RKO (cell line): ENCODE measurements around the gene PNMA5.

Experiments
- DNase-seq: peaks from one replicate; pipeline ENCODE4 v3.0.0-alpha.2; 2016; ENCODE audit warnings: low spot score

PNMA5 gene

DNA sequence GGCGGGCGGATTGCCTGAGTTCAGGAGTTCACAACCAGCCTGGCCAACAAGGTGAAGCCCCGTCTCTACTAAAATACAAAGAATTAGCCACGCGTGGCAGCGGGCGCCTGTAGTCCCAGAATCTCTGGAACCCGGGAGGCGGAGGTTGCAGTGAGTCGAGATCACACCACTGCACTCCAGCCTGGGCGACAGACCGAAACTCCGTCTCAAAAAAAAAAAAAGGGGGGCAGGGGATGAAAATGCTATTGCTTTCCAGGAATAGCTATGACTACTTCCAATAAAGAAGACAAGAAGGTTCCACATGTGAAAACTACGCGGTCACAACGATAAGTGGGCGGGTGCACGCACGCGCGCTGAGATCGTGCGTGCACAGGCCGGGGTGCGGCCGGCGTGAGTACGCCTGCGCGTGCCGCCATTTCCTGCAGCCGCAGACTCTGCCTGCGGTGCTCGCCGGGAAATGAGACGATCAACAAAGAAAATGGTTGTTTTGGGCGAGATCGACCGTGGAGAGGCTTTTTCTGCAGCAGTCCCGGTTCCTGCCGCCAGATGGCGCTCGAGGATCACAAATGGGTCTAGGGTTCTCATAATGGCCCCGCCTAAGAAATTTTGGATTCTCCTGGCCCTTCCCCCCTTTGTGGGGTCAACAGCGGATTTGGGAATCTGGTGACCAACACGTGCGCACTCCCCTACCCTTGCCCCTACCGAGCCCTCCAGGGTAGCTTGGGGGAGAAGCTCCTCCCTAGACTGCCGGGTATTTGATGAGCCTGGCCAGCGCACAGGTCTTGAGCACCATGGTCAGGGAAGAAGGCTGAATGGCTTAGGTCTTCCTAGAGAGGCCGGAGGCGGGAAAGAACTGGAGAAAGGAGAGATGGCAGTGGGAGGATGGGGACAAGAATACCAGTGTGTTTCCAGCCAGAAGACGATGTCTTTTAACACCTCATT, 35.1 kb downstream of the PNMA5 start:
- DNase-seq, result peak; percentile 76

DNA sequence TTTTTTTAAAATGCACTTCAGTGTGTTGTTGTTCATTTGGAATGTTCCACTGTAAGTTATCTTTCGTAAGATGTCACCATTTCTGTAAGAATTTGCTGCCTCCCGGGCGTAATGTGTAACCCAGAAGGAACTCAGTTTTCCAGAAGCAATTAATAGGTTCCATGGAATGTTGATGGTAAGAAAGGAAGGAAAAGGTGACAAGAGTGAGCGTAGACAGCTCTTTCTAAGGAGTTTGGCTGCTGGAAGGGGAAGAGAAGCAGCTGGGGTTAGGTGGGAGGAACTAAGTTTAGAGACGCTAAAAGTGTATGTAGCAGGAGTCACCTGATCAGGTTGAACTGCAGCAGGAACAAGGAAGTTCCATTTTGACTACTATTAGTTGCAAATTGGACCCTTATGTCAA, 35.9 kb downstream of the PNMA5 start:
- DNase-seq, result no peak

DNA sequence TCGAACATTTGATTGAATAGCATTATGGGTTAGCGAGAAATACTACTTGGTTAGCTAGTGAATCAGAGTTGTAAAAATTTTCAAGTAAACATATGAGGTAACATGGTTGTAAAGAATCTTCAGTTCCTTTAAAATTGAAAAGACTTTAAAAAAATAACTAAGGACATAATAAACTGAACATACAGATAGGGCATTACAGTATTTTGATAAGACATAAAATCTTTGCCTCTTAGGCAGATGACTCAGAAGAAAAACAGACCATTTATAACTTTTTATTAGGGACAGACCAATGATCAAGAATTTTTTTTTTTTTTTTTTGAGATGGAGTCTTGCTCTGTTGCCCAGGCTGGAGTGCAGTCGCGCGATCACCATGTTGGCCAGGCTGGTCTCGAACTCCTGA, 43.1 kb downstream of the PNMA5 start:
- no peak for DNase-seq

DNA sequence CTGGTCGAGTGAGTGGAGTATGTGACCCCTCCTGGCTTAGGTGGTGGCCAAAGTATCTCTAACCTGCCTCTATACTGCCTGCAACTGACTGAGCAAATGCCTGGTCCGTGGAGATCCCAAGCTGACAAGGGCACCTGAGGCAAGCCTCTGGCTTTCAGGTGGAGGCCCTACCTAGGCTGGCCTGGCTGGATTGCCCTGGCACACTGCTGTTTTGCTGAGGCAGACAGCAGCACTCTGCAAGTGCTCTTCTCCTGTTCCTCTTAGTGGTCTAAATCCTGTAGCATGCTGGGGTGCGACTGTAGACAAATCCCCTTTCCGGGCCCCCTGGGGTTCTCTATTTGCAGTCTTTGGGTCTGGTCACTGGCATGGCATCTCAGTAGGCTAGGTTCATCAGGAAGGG, 44.8 kb downstream of the PNMA5 start:
- no peak for DNase-seq

DNA sequence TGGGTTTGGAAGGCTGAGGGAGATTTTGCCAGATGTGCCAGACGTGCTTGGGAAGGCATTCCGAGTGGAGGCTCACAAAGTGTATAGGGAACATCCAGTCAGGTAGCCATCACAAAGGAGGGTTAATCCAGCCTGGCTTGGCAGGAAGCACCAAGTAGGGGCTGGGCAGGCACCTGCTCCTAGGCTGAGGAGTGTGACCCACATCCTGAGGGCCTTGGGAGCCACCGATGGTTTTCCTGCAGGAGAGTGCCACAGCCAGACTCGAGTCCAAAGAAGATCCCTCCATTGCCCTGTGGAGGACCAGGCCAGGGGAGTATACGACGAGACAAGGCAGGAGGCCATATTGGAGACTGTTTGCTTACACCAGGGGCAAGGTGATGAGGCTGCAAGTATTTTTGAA, 47.2 kb downstream of the PNMA5 start:
- DNase-seq, result no peak

DNA sequence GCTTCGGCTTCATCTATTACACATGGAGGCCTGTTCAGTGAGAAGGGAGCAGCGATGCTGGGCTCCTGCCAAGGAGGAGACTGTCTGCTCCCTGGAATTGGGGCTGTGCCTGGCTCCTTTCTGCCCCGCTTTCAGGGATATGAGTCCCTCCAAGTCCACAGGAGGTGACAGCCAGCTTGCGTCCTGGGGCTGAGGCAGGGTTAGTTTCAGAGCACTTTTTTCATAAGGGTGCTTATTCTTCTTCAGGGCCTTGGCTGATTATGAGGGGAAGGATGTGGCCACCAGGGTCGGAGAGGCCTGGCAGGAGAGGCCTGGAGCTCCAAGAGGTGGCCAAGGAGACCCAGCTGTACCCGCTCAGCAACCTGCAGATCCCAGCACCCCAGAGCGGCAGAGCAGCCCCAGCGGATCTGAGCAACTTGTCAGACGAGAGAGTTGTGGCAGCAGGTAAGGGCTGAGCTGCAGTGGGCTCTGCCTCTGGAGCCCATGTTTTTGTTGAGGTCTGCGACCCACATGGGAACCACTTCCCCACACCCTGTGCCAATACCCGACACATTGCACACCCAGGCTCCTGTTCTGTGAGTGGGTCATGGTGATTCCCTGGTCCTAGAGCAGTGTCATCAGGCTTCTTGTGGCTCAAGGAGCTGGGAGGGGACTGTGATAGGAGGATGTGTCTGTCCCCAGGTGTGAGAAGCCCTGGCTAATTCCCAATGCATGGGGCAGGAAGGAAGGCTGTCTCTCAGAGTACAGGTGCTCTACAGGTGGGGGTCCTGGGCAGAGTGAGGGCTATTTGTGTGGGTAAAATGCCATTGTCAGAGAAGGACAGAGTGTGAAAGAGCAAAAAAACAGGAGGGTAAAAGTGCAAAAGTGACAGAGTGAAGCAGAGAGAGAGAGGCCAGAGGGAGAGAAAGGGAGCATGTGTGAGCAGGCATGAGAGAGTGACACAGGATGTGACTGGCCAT, 48.6 kb downstream of the PNMA5 start:
- DNase-seq, result no peak

DNA sequence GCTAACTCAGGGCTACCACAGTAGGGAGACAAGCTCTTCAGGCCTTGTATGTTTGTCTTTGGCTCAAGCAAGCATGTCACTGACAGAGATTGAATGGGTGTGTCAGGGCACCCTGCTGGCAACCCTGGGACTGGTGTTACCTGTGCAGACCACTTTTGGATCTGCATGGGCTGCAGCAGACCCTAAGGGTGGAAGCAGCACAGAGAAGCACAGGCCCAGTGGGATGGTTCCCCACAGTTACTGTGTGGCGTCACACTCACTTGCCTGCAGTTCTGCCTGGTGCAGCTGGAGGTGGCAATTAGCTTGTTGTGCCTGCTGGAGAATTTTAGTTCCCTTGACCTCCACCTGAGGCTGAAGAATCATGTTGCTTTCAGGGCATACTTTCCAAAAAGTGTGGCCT, 50.1 kb downstream of the PNMA5 start:
- DNase-seq, result no peak

DNA sequence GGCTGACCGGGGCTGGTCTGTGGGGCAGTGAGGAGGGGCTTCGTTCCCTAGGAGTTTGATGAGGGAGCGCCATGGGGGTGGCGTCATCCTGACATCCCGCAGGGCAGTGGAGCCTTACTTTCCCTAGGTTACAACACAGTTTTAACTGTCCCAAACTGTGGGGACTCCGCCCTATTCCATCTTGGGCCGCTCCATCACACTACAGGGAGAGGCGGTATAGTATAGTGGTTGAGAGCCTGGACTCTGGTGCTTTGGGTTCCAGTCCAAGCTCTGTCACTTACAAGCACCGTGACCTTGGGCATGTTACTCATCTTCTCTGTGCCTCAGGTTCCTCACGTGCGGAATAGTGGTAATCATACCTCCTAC, 51.9 kb downstream of the PNMA5 start:
- no peak for DNase-seq

DNA sequence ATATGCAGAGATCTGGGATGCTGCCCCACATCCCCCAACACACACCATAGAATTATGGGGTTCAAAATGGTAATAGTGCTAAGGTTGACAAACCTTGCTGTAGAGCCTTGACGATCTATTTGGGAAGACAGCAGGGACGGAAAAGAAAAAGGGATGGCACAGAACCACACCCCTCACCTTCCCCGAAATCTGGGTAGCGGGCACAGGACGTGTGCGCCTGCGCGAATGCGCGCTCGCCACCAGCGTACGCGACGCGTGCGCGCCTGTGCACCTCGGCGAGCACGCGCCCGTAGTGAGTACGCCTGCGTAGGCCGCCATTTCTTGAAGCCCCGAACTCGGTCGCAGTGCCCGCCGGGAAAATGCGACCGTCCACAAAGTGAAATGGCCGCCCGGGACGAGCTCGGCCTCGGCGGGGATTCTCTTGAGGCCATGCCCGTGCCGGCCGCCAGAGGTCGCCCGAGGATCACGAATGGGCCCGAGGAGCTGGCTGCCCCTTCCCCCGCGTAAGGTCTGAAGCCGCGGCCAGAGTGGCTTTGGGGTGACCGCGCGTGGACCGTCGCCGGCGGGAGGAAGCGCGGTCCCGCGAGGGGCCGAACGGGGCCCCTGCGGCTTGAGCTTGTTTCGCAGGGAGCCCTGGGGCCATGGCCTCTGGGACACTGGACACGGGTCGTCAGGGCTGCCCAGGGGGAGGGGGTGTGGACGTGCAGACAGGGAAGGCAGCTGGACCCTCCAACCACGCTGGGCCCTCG, 52.4 kb downstream of the PNMA5 start:
- peak; percentile 90 for DNase-seq
